Progenitor cell of endocrine pancreas (in vitro differentiated cells): ENCODE data around the gene RUNX2. TPM values are rescaled to one million over a fixed set of nuclear protein-coding genes. Genes with fewer than 3 reads are reported as not detected.

ENCODE experiments used
- DNase-seq: peaks from one replicate; pipeline ENCODE4 v3.0.0; 2021; ENCODE audit warnings: low spot score; ENCODE audit not compliant: unreplicated experiment
- H3K27ac Mint-ChIP-seq: 2 replicates; pipeline ENCODE4 v1.8.0; 2021; ENCODE audit warnings: mild to moderate bottlenecking, moderate library complexity, mixed read lengths
- H3K27me3 Mint-ChIP-seq: 2 replicates; pipeline ENCODE4 v1.8.0; 2021; ENCODE audit warnings: mixed read lengths
- H3K36me3 Mint-ChIP-seq: 2 replicates; pipeline ENCODE4 v1.8.0; 2022; ENCODE audit warnings: mixed read lengths; ENCODE audit not compliant: insufficient read depth
- H3K4me1 Mint-ChIP-seq: 2 replicates; pipeline ENCODE4 v1.8.0; 2021; ENCODE audit warnings: low read depth, mixed read lengths
- H3K4me3 Mint-ChIP-seq: 2 replicates; pipeline ENCODE4 v1.8.0; 2021; ENCODE audit warnings: low read depth, mild to moderate bottlenecking, moderate library complexity, mixed read lengths
- H3K9me3 Mint-ChIP-seq: 2 replicates; pipeline ENCODE4 v1.8.0; 2021; ENCODE audit warnings: low read depth, mixed read lengths
- total RNA-seq: library from RNA; stranded (reverse); gene quantifications from 2 replicates; pipeline ENCODE4 v1.2.1, GENCODE V29; 2021
- TF ChIP-seq, protein P1 (sequence below): fragments of 200-600 bp; sonication (generic); IDR thresholded peaks from one replicate; pipeline ENCODE4 v1.5.0; 2021; ENCODE audit warnings: antibody characterized with exemption, mild to moderate bottlenecking; ENCODE audit not compliant: unreplicated experiment

Gene RUNX2
- total RNA-seq, 1 donor from 2014 or later, result 0.46 TPM

DNA sequence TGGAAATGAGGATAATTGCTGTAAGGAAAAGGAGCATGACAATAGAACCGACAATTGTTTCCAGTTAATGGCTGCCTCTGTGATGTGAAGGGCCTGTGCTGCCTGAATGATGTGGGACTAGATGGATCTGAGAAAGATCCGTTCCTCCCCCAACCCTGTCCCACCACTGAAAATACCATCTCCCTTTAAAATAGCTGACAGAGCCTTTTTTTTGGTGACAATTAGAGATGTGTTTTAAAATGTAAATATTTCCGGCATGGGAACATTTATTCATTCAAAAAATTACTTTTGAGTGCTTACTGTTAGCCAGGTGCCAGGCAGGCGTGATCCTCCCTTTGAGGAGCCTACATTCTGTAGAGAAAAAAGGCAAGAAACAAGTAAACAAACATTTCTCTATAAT is 122.0 kb downstream of the RUNX2 start:
- Mint-ChIP-seq H3K36me3 (no peaks in the 10 kb centered on the region), H3K27ac (no peak overlapping the region), H3K4me3 (no peak overlapping the region), H3K9me3 (no peaks in the 10 kb centered on the region), H3K27me3 (peaks cover 33% of the 10 kb centered on the region), H3K4me1 (no peaks in the 10 kb centered on the region)
- DNase-seq, result no peak
- TF ChIP-seq, protein P1, sequence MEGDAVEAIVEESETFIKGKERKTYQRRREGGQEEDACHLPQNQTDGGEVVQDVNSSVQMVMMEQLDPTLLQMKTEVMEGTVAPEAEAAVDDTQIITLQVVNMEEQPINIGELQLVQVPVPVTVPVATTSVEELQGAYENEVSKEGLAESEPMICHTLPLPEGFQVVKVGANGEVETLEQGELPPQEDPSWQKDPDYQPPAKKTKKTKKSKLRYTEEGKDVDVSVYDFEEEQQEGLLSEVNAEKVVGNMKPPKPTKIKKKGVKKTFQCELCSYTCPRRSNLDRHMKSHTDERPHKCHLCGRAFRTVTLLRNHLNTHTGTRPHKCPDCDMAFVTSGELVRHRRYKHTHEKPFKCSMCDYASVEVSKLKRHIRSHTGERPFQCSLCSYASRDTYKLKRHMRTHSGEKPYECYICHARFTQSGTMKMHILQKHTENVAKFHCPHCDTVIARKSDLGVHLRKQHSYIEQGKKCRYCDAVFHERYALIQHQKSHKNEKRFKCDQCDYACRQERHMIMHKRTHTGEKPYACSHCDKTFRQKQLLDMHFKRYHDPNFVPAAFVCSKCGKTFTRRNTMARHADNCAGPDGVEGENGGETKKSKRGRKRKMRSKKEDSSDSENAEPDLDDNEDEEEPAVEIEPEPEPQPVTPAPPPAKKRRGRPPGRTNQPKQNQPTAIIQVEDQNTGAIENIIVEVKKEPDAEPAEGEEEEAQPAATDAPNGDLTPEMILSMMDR, result no peak

DNA sequence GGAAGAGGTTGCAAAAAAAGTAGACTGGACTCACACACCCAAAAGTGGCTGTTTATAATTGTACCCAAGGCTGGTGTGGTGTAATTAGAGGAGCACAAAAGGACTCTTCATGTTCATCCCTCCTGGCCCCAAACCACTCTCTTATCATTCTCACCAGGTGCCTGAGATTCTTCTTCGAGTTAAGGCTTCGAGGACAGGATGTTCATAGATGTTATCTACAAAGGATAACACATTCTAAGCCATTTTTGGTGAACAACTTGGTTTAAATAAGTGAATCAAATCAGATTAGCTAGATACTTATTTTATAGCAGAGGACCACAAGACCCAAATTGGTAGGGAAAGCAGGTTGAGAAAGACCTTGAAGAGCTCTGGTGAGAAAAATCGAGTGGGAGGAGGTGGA is 122.7 kb downstream of the RUNX2 start:
- H3K27me3 Mint-ChIP-seq, result peaks cover 33% of the 10 kb centered on the region
- no peak overlapping the region for H3K4me3 Mint-ChIP-seq
- no peaks in the 10 kb centered on the region for H3K36me3 Mint-ChIP-seq
- DNase-seq, result no peak
- TF ChIP-seq, protein P1, result no peak
- no peak overlapping the region for H3K27ac Mint-ChIP-seq
- no peaks in the 10 kb centered on the region for H3K4me1 Mint-ChIP-seq
- no peaks in the 10 kb centered on the region for H3K9me3 Mint-ChIP-seq

DNA sequence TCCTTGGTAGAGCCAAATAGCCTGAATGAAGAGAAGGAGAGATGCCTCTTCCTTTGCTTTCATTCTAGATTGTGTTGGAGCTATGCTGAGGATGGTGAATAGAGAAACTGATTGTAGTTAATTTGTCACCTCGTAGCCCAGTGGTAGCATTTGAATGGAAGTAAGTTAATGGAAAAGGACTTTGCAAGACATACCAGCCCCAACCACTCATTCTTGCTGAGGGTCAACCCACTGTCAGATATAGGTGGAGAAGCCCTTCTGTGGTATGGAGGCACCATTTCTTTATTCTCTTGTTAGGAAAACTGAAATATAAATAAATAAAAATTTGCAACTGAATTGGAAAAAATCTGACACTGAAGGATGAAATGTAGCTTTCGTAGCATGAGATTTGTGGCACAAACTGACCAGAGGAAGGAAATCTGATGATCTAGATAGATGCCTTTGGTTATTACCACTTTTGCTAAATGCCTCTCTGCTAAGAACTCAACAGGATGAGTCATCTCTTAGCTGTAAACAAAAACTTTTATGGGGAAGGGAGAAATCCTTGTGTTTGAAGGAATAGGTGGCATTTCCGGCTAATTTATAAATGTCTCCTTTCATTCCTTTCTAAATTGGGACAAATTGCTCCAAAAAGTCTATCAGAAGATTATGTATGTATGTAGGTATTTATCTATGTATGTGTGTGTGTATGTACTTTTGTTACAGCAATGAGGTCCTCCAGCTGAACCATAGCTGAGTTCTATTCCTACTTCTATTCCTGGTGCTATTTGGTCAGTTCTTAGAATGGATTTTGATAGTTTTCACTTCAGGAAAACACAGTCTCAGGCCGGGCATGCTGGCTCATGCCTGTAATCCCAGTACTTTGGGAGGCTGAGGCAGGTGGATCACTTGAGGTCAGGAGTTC is 126.1 kb downstream of the RUNX2 start:
- H3K36me3 Mint-ChIP-seq, result no peaks in the 10 kb centered on the region
- no peak overlapping the region for H3K27ac Mint-ChIP-seq
- no peak overlapping the region for H3K4me3 Mint-ChIP-seq
- H3K4me1 Mint-ChIP-seq, result no peaks in the 10 kb centered on the region
- H3K27me3 Mint-ChIP-seq, result peaks cover 29% of the 10 kb centered on the region
- no peaks in the 10 kb centered on the region for H3K9me3 Mint-ChIP-seq
- TF ChIP-seq, protein P1, result no peak
- no peak for DNase-seq

DNA sequence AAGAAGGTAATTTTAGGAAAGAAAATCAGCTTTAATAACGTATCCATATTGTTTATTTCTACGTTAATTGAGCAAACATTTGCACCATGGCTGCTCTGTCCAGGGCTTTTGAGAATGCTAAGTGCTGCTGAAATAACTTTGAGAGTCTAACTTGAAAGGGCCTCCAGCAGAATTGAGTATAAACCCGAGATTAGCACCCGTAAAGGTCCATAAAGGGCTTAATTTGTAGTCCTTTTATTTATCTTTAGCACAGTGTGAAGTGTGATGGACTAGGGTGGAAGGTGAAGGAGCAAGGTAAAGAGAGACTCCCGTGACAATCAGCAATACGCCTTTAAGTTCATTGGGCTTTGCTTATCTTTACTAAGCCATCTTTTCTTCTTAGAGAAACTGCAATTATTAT is 127.3 kb downstream of the RUNX2 start:
- TF ChIP-seq, protein P1, result no peak
- no peak overlapping the region for H3K27ac Mint-ChIP-seq
- no peaks in the 10 kb centered on the region for H3K4me1 Mint-ChIP-seq
- no peak for DNase-seq
- H3K9me3 Mint-ChIP-seq, result no peaks in the 10 kb centered on the region
- H3K36me3 Mint-ChIP-seq, result no peaks in the 10 kb centered on the region
- no peak overlapping the region for H3K4me3 Mint-ChIP-seq
- peaks cover 27% of the 10 kb centered on the region for H3K27me3 Mint-ChIP-seq

DNA sequence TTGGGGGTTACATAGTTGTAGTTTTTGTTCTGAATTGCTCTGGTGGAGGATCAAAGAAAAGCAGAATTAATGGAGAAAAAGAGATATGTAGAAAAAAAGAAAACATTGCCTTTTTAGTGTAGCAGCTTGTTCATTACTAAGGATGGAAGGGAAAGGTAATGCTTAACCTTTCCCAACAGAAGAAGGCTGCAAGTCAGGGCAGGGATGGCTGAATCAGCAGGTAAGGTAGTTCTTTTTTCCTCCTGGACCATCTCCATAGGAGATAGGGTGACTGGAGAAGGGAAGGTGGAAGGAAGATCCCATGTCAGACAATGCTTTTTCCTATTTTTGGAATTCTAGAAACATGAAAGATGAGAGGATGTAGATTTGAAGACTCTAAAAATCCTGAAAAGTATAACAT is 129.0 kb downstream of the RUNX2 start:
- no peaks in the 10 kb centered on the region for H3K4me1 Mint-ChIP-seq
- no peaks in the 10 kb centered on the region for H3K9me3 Mint-ChIP-seq
- peaks cover 13% of the 10 kb centered on the region for H3K27me3 Mint-ChIP-seq
- no peak overlapping the region for H3K4me3 Mint-ChIP-seq
- no peaks in the 10 kb centered on the region for H3K36me3 Mint-ChIP-seq
- H3K27ac Mint-ChIP-seq, result no peak overlapping the region
- TF ChIP-seq, protein P1, result no peak
- DNase-seq, result no peak
